HEK293 (cell line): ENCODE measurements around the gene ATP8B4.

Experiments
- CTCF ChIP-seq: fragments of 450-650 bp; formaldehyde crosslinking; IDR thresholded peaks from 2 replicates; pipeline ENCODE4 v1.5.1; 2016; ENCODE audit warnings: missing biosample characterization, missing genetic modification characterization
- MEIS1 ChIP-seq: sonication (generic); formaldehyde crosslinking; IDR thresholded peaks from 2 replicates; pipeline ENCODE4 v1.8.1; 2022; ENCODE audit warnings: missing genetic modification reagents, mild to moderate bottlenecking, borderline replicate concordance
- PRDM6 ChIP-seq: fragments of 450-650 bp; formaldehyde crosslinking; IDR thresholded peaks from 2 replicates; pipeline ENCODE4 v1.5.1; 2017; ENCODE audit warnings: missing biosample characterization, missing genetic modification characterization
- TCF7L2 ChIP-seq: IDR thresholded peaks from 2 replicates; pipeline ENCODE4 v1.6.1; 2011; ENCODE audit warnings: low read depth, mild to moderate bottlenecking, inconsistent platforms, low read length, moderate library complexity, borderline replicate concordance
- ZNF324 ChIP-seq: fragments of 450-650 bp; formaldehyde crosslinking; IDR thresholded peaks from 2 replicates; pipeline ENCODE4 v1.5.1; 2016; ENCODE audit warnings: missing biosample characterization, missing genetic modification characterization
- ZNF610 ChIP-seq: fragments of 450-650 bp; formaldehyde crosslinking; IDR thresholded peaks from 2 replicates; pipeline ENCODE4 v1.5.1; 2016; ENCODE audit warnings: missing biosample characterization, missing genetic modification characterization, borderline replicate concordance
- ZSCAN18 ChIP-seq: fragments of 450-650 bp; formaldehyde crosslinking; IDR thresholded peaks from 2 replicates; pipeline ENCODE4 v1.5.1; 2016; ENCODE audit warnings: missing biosample characterization, missing genetic modification characterization
- ZSCAN30 ChIP-seq: fragments of 450-650 bp; IDR thresholded peaks from 2 replicates; pipeline ENCODE4 v1.5.1; 2018; ENCODE audit warnings: missing biosample characterization, mild to moderate bottlenecking, missing genetic modification characterization, moderate library complexity

DNA sequence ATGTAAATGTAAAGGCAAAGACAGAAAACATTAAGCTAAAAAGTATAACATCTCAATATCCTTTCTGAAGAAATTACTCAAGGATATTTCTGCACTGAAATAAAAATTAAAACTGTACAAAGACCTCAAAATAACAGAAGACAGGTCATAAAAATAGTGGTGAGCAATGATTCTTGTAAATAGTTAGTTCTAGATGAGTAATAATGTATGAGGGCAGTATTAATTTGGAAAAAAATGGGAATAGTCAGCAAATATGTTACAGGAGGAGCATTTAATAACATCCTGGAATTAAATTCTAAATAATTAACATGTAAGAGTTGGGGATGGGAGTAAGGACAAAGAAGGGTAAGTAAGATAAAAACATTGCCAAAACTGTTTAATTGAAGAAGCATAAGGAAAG, 250.7 kb downstream of the ATP8B4 start:
- no peak for TF ChIP-seq ZNF610 (tag by site-specific recombination)
- TF ChIP-seq ZSCAN18 (tag by site-specific recombination) = no peak
- TF ChIP-seq CTCF = no peak
- TF ChIP-seq ZSCAN30 (tag by site-specific recombination) = no peak
- no peak for TF ChIP-seq TCF7L2
- no peak for TF ChIP-seq MEIS1 (CRISPR knock-in tag)
- TF ChIP-seq ZNF324 (tag by site-specific recombination) = no peak
- TF ChIP-seq PRDM6 (tag by site-specific recombination) = no peak
